ENCODE results near the gene TOX2. TPM values are rescaled to one million over a fixed set of nuclear protein-coding genes. Genes with fewer than 3 reads are reported as not detected.

The TOX2 gene
- total RNA-seq, 1 donor from 2014 or later: 0.16 TPM

- no peak for FAIRE-seq
- no peaks in the 10 kb centered on the region for H3K4me1 ChIP-seq (ENCODE audit: insufficient read depth, low read length)
- Mint-ChIP-seq H3K27me3 (ENCODE audit: low read depth, unreplicated experiment) (peaks cover 14% of the 10 kb centered on the region), H3K27ac (ENCODE audit: unreplicated experiment) (no peak overlapping the region), H3K36me3 (ENCODE audit: low read depth, unreplicated experiment) (peaks cover 25% of the 10 kb centered on the region), H3K4me3 (ENCODE audit: unreplicated experiment) (no peak overlapping the region), H3K9me3 (ENCODE audit: unreplicated experiment) (peaks cover 9% of the 10 kb centered on the region), H3K4me1 (ENCODE audit: low read depth, unreplicated experiment) (peaks cover 2% of the 10 kb centered on the region)
- peaks cover 4% of the 10 kb centered on the region for H3K27me3 ChIP-seq (ENCODE audit: insufficient read depth, low read length)
- H2AFZ ChIP-seq (ENCODE audit: low read depth, low read length): peak overlapping the region; percentile 10
- no peaks in the 10 kb centered on the region for H3K9me3 ChIP-seq (ENCODE audit: insufficient read depth, low read depth, low read length)
- no peaks in the 10 kb centered on the region for H4K20me1 ChIP-seq (ENCODE audit: insufficient read depth, low read length)
- TF ChIP-seq EZH2 (IDR thresholded peaks at IDR 0.05; ENCODE audit: insufficient read depth, low read length) (no peak), CTCF (IDR thresholded peaks at IDR 0.05; ENCODE audit: insufficient read depth, low read depth, low read length) (no peak)
- no peak overlapping the region for H3K9ac ChIP-seq (ENCODE audit: low read length)
- no peak overlapping the region for H3K4me2 ChIP-seq (ENCODE audit: low read length)
- DNase-seq (ENCODE audit: low read depth): peak; percentile 45
- no peak overlapping the region for H3K27ac ChIP-seq (ENCODE audit: low read depth, low read length)
- no peak overlapping the region for H3K4me3 ChIP-seq (ENCODE audit: insufficient read depth, low read depth, low read length)
- H3K79me2 ChIP-seq (ENCODE audit: insufficient read depth, low read length): no peaks in the 10 kb centered on the region
- no peaks in the 10 kb centered on the region for H3K36me3 ChIP-seq (ENCODE audit: insufficient read depth, low read length)
Measured at GRCh38 chr20:44111712-44112335, 197.2 kb downstream of the TOX2 start.

- no peaks in the 10 kb centered on the region for H3K4me1 ChIP-seq (ENCODE audit: insufficient read depth, low read length)
- H4K20me1 ChIP-seq (ENCODE audit: insufficient read depth, low read length): no peaks in the 10 kb centered on the region
- H3K27me3 Mint-ChIP-seq (ENCODE audit: low read depth, unreplicated experiment): peaks cover 12% of the 10 kb centered on the region
- no peaks in the 10 kb centered on the region for H3K79me2 ChIP-seq (ENCODE audit: insufficient read depth, low read length)
- H3K4me1 Mint-ChIP-seq (ENCODE audit: low read depth, unreplicated experiment): peaks cover 6% of the 10 kb centered on the region
- no peak overlapping the region for H3K27ac ChIP-seq (ENCODE audit: low read depth, low read length)
- H3K4me3 Mint-ChIP-seq (ENCODE audit: unreplicated experiment): no peak overlapping the region
- no peak overlapping the region for H2AFZ ChIP-seq (ENCODE audit: low read depth, low read length)
- H3K4me3 ChIP-seq (ENCODE audit: insufficient read depth, low read depth, low read length): no peak overlapping the region
- FAIRE-seq (no peak), DNase-seq (ENCODE audit: low read depth) (no peak)
- no peaks in the 10 kb centered on the region for H3K36me3 ChIP-seq (ENCODE audit: insufficient read depth, low read length)
- peaks cover 25% of the 10 kb centered on the region for H3K36me3 Mint-ChIP-seq (ENCODE audit: low read depth, unreplicated experiment)
- H3K27ac Mint-ChIP-seq (ENCODE audit: unreplicated experiment): no peak overlapping the region
- H3K9me3 ChIP-seq (ENCODE audit: insufficient read depth, low read depth, low read length): no peaks in the 10 kb centered on the region
- no peak for TF ChIP-seq EZH2 (IDR thresholded peaks at IDR 0.05; ENCODE audit: insufficient read depth, low read length)
- no peak for TF ChIP-seq CTCF (IDR thresholded peaks at IDR 0.05; ENCODE audit: insufficient read depth, low read depth, low read length)
- peaks cover 9% of the 10 kb centered on the region for H3K9me3 Mint-ChIP-seq (ENCODE audit: unreplicated experiment)
- H3K27me3 ChIP-seq (ENCODE audit: insufficient read depth, low read length): no peaks in the 10 kb centered on the region
- no peak overlapping the region for H3K4me2 ChIP-seq (ENCODE audit: low read length)
- no peak overlapping the region for H3K9ac ChIP-seq (ENCODE audit: low read length)
Measured at GRCh38 chr20:44112456-44112855, 197.8 kb downstream of the TOX2 start.

- Histone ChIP-seq H3K27ac (ENCODE audit: low read depth, low read length) (no peak overlapping the region), H3K36me3 (ENCODE audit: insufficient read depth, low read length) (no peaks in the 10 kb centered on the region), H3K4me1 (ENCODE audit: insufficient read depth, low read length) (no peaks in the 10 kb centered on the region), H4K20me1 (ENCODE audit: insufficient read depth, low read length) (no peaks in the 10 kb centered on the region), H3K27me3 (ENCODE audit: insufficient read depth, low read length) (no peaks in the 10 kb centered on the region), H3K4me3 (ENCODE audit: insufficient read depth, low read depth, low read length) (no peak overlapping the region), H2AFZ (ENCODE audit: low read depth, low read length) (no peak overlapping the region), H3K4me2 (ENCODE audit: low read length) (no peak overlapping the region), H3K79me2 (ENCODE audit: insufficient read depth, low read length) (no peaks in the 10 kb centered on the region), H3K9me3 (ENCODE audit: insufficient read depth, low read depth, low read length) (no peaks in the 10 kb centered on the region), H3K9ac (ENCODE audit: low read length) (no peak overlapping the region)
- no peak overlapping the region for H3K4me3 Mint-ChIP-seq (ENCODE audit: unreplicated experiment)
- no peak for DNase-seq (ENCODE audit: low read depth)
- H3K36me3 Mint-ChIP-seq (ENCODE audit: low read depth, unreplicated experiment): peaks cover 25% of the 10 kb centered on the region
- peaks cover 11% of the 10 kb centered on the region for H3K27me3 Mint-ChIP-seq (ENCODE audit: low read depth, unreplicated experiment)
- H3K27ac Mint-ChIP-seq (ENCODE audit: unreplicated experiment): no peak overlapping the region
- H3K9me3 Mint-ChIP-seq (ENCODE audit: unreplicated experiment): peaks cover 9% of the 10 kb centered on the region
- H3K4me1 Mint-ChIP-seq (ENCODE audit: low read depth, unreplicated experiment): peaks cover 7% of the 10 kb centered on the region
- no peak for FAIRE-seq
- TF ChIP-seq EZH2 (IDR thresholded peaks at IDR 0.05; ENCODE audit: insufficient read depth, low read length) (no peak), CTCF (IDR thresholded peaks at IDR 0.05; ENCODE audit: insufficient read depth, low read depth, low read length) (no peak)
Measured at GRCh38 chr20:44112889-44113617, 198.4 kb downstream of the TOX2 start.
